Aorta (tissue), 5 donors: ENCODE data around the gene PLCB1. TPM values are rescaled to one million over a fixed set of nuclear protein-coding genes. Genes with fewer than 3 reads are reported as not detected.
"Not testable (repeated sequence)": the region's sequence is repeated elsewhere in the genome, so short reads cannot be mapped to it uniquely, and the experiment has no call there.

Source experiments
- ATAC-seq: fragments of 200-7000 bp; cut with Tn5 transposase; one replicate; pipeline ENCODE4 v1.9.1; 2022; ENCODE audit warnings: moderate library complexity; ENCODE audit not compliant: low FRiP score
- DNase-seq, 2 donors: peaks; one replicate each; pipeline ENCODE4 v3.0.0-alpha.2; 2020
- H3K27ac ChIP-seq, 2 donors: one replicate each; pipeline ENCODE4 v1.5.1; 2013; ENCODE audit warnings: low read length in 2 of 2, mild to moderate bottlenecking in 2 of 2, moderate library complexity in 2 of 2, control low read depth in 1 of 2, inconsistent platforms in 1 of 2, low read depth in 1 of 2
- H3K27me3 ChIP-seq, 2 donors: one replicate each; pipeline ENCODE4 v1.6.1; 2013; ENCODE audit warnings: control low read depth in 1 of 2, low read length in 1 of 2, mild to moderate bottlenecking in 1 of 2, moderate library complexity in 1 of 2; ENCODE audit not compliant: insufficient read depth in 2 of 2, control insufficient read depth in 1 of 2
- H3K36me3 ChIP-seq, 2 donors: one replicate each; pipeline ENCODE4 v1.6.1; 2013; ENCODE audit warnings: control low read depth in 1 of 2, low read length in 1 of 2, mild to moderate bottlenecking in 1 of 2; ENCODE audit not compliant: insufficient read depth in 2 of 2, control insufficient read depth in 1 of 2
- H3K4me1 ChIP-seq, 2 donors: one replicate each; pipeline ENCODE4 v1.6.1; 2013; ENCODE audit warnings: low read length in 2 of 2, control low read depth in 1 of 2, mild to moderate bottlenecking in 1 of 2, moderate library complexity in 1 of 2; ENCODE audit not compliant: insufficient read depth in 2 of 2, control insufficient read depth in 1 of 2
- H3K4me3 ChIP-seq, 2 donors: one replicate each; pipeline ENCODE4 v1.5.1; 2013; ENCODE audit warnings: low read length in 2 of 2, control low read depth in 1 of 2, mild to moderate bottlenecking in 1 of 2
- H3K9me3 ChIP-seq: one replicate; pipeline ENCODE4 v1.6.1; 2013; ENCODE audit warnings: mild to moderate bottlenecking, low read length; ENCODE audit not compliant: control insufficient read depth
- WGBS, 2 donors: extraction: QIAGEN DNeasy Blood & Tissue Kit; methylation state at CpG; one replicate each; pipeline ENCODE4 v1.1.7; 2013; 5-methylcytosine and 5-hydroxymethylcytosine counted together
- intact Hi-C, 2 donors: fragments of 100-400 bp; cut with DNase I; formaldehyde crosslinking; loops; one replicate each; pipeline versions ENCODE4 v1.14.2 to v1.15.0; 2022
- polyA plus RNA-seq, 2 donors: library from polyadenylated mRNA; stranded (reverse); fragments of 200-250 nt; gene quantifications; one replicate each; pipeline ENCODE4 v1.2.3, GENCODE V29; 2013
- total RNA-seq, 2 donors: library from RNA; stranded (reverse); fragmentation: NEBNext Ultra II Directional; extraction: Animal tissue kit (Norgen Biotek cat#: 25700); gene quantifications; one replicate each; pipeline ENCODE4 v1.2.1, GENCODE V29; 2021
- donor health status: healthy with polysubstance abuse.
- donor health status: Bipolar disorder and iron deficiency.
- donor health status: DM: no; HTN: no; CAD: no.
- donor health status: DM: no; HTN: no; CAD: no.
- donor health status: DM: yes; HTN: yes; CAD: no.

PLCB1 gene
- total and polyA plus RNA-seq, 4 donors, result 1.4 to 35.0 (median 6.6) TPM

- Histone ChIP-seq H3K4me1 (no peaks in the 10 kb centered on the region), H3K36me3 (no peaks in the 10 kb centered on the region), H3K9me3 (no peaks in the 10 kb centered on the region), H3K27me3 (no peaks in the 10 kb centered on the region), H3K27ac (no peak overlapping the region), H3K4me3 (no peak overlapping the region)
- ATAC-seq, result no peak
- intact Hi-C loops, result no loop called here
- WGBS, 2 donors, result 91 to 92% methylated on average over 4 of the region's 4 CpGs
- no peak for DNase-seq
Measured at GRCh38 chr20:8589956-8590355, 457.9 kb downstream of the PLCB1 start.

GRCh38 chr20:8600910-8601541, 469.0 kb downstream of the PLCB1 start:
- H3K36me3 ChIP-seq, ATAC-seq, H3K4me3 ChIP-seq, DNase-seq, H3K9me3 ChIP-seq, H3K4me1 ChIP-seq, H3K27me3 ChIP-seq, H3K27ac ChIP-seq, intact Hi-C loops: not testable (repeated sequence)
- 84 to 94% methylated on average over 4 to 17 of the region's 18 CpGs for WGBS, 2 donors

- WGBS, 2 donors, result 86 to 88% methylated on average over 1 of the region's 1 CpG
- ATAC-seq (no peak), DNase-seq (no peak)
- no peak overlapping the region for H3K4me3 ChIP-seq
- no peaks in the 10 kb centered on the region for H3K27me3 ChIP-seq
- H3K9me3 ChIP-seq, result no peaks in the 10 kb centered on the region
- no peaks in the 10 kb centered on the region for H3K4me1 ChIP-seq
- no peaks in the 10 kb centered on the region for H3K36me3 ChIP-seq
- intact Hi-C loops, result no loop called here
- H3K27ac ChIP-seq, result no peak overlapping the region
Measured at GRCh38 chr20:8601542-8601912, 469.5 kb downstream of the PLCB1 start.

- whole genome bisulfite sequencing, 2 donors, result 61 to 69% methylated on average over 3 of the region's 3 CpGs
Measured at GRCh38 chr20:8602389-8603116, 470.5 kb downstream of the PLCB1 start.

GRCh38 chr20:8608470-8608869, 476.4 kb downstream of the PLCB1 start:
- DNase-seq (no peak), ATAC-seq (no peak)
- no peaks in the 10 kb centered on the region for H3K9me3 ChIP-seq
- H3K36me3 ChIP-seq, result no peaks in the 10 kb centered on the region
- H3K4me3 ChIP-seq, result no peak overlapping the region
- H3K27ac ChIP-seq, result no peak overlapping the region
- no peaks in the 10 kb centered on the region for H3K27me3 ChIP-seq
- intact Hi-C loops, result no loop called here
- no peaks in the 10 kb centered on the region for H3K4me1 ChIP-seq
- WGBS, 2 donors, result 2 to 4% methylated on average over 1 of the region's 1 CpG

More at GRCh38 chr20:8602389-8603116, 470.5 kb downstream of the PLCB1 start:
- no peak overlapping the region for H3K27ac ChIP-seq
- DNase-seq (no peak), ATAC-seq (no peak)
- H3K27me3 ChIP-seq, result no peaks in the 10 kb centered on the region
- intact Hi-C loops, result no loop called here
- no peaks in the 10 kb centered on the region for H3K4me1 ChIP-seq
- H3K4me3 ChIP-seq, result no peak overlapping the region
- no peaks in the 10 kb centered on the region for H3K9me3 ChIP-seq
- H3K36me3 ChIP-seq, result no peaks in the 10 kb centered on the region

- ATAC-seq (peak; percentile 60), DNase-seq (no peak)
- intact Hi-C loops, result no loop called here
- no peaks in the 10 kb centered on the region for H3K4me1 ChIP-seq
- H3K27ac ChIP-seq, result no peak overlapping the region
- H3K4me3 ChIP-seq, result no peak overlapping the region
- H3K27me3 ChIP-seq, result no peaks in the 10 kb centered on the region
- no peaks in the 10 kb centered on the region for H3K9me3 ChIP-seq
- H3K36me3 ChIP-seq, result no peaks in the 10 kb centered on the region
Measured at GRCh38 chr20:8616792-8617191, 484.7 kb downstream of the PLCB1 start.

GRCh38 chr20:8621001-8621400, 488.9 kb downstream of the PLCB1 start:
- Histone ChIP-seq H3K27ac (no peak overlapping the region), H3K4me3 (no peak overlapping the region), H3K36me3 (no peaks in the 10 kb centered on the region), H3K27me3 (no peaks in the 10 kb centered on the region), H3K4me1 (no peaks in the 10 kb centered on the region), H3K9me3 (no peaks in the 10 kb centered on the region)
- intact Hi-C loops, result no loop called here
- 73 to 93% methylated on average over 3 of the region's 3 CpGs for WGBS, 2 donors
- ATAC-seq, result no peak
- DNase-seq, result no peak

GRCh38 chr20:8624046-8624445, 492.0 kb downstream of the PLCB1 start:
- no peak for DNase-seq
- H3K4me1 ChIP-seq, result no peaks in the 10 kb centered on the region
- ATAC-seq, result no peak
- intact Hi-C loops, result no loop called here
- H3K9me3 ChIP-seq, result no peaks in the 10 kb centered on the region
- 89 to 90% methylated on average over 3 of the region's 3 CpGs for WGBS, 2 donors
- H3K27ac ChIP-seq, result no peak overlapping the region
- H3K4me3 ChIP-seq, result no peak overlapping the region
- no peaks in the 10 kb centered on the region for H3K27me3 ChIP-seq
- no peaks in the 10 kb centered on the region for H3K36me3 ChIP-seq

- Histone ChIP-seq H3K36me3 (no peaks in the 10 kb centered on the region), H3K27me3 (no peaks in the 10 kb centered on the region), H3K4me3 (no peak overlapping the region), H3K9me3 (no peaks in the 10 kb centered on the region), H3K4me1 (no peaks in the 10 kb centered on the region), H3K27ac (no peak overlapping the region)
- no peak for ATAC-seq
- intact Hi-C loops, result no loop called here
- DNase-seq, result no peak
Measured at GRCh38 chr20:8624616-8625015, 492.6 kb downstream of the PLCB1 start.
